ENCODE results near the gene SFXN5.

GRCh38 chr2:73070643-73071359 lies 711 bp downstream of the SFXN5 start:
- TF ChIP-seq CTCF (IDR thresholded peaks at IDR 0.05; ENCODE audit: extremely low read depth in 1 of 2, insufficient read depth in 1 of 2, low read depth in 1 of 2, low read length in 2 of 2) (no peak), POLR2A (IDR thresholded peaks at IDR 0.05; ENCODE audit: low read depth, low read length) (no peak), EZH2 (IDR thresholded peaks at IDR 0.05; ENCODE audit: borderline replicate concordance, low read depth, low read length, severe bottlenecking) (no peak), JUN (IDR thresholded peaks at IDR 0.05; ENCODE audit: borderline replicate concordance, insufficient read depth, insufficient read length, low read depth) (no peak), MYC (IDR thresholded peaks at IDR 0.05; ENCODE audit: low read depth, low read length) (no peak), POLR2AphosphoS5 (IDR thresholded peaks at IDR 0.05; ENCODE audit: insufficient read depth, low read depth, low read length) (no peak), MAX (IDR thresholded peaks at IDR 0.05; ENCODE audit: insufficient read depth, insufficient read length) (no peak), FOS (IDR thresholded peaks at IDR 0.05; ENCODE audit: borderline replicate concordance, insufficient read depth, low read length) (no peak), GATA2 (IDR thresholded peaks at IDR 0.05; ENCODE audit: insufficient read depth, insufficient read length, low read depth, low read length) (no peak)
